Calu3 (cell line): ENCODE data around the gene NUDT6. TPM values are rescaled to one million over a fixed set of nuclear protein-coding genes. Genes with fewer than 3 reads are reported as not detected.
"Not testable (repeated sequence)": the region's sequence is repeated elsewhere in the genome, so short reads cannot be mapped to it uniquely, and the experiment has no call there.

Experiments used
- BruUV-seq: library from RNA; stranded (reverse); fragments of 400-500 nt; replicated peaks from 2 replicates; lab custom pipeline; 2021; lab: Mats Ljungman, UMichigan
- CTCF ChIA-PET: fragments of 300-600 bp; sonication (Branson Sonifier 250); formaldehyde crosslinking; loops from one replicate; lab custom pipeline; 2022; ENCODE audit warnings: antibody characterized with exemption; lab: Charles Lee
- DNase-seq: peaks from one replicate; pipeline ENCODE4 v3.0.0; 2022
- H3K27ac Mint-ChIP-seq: one replicate; pipeline ENCODE4 v1.8.0; 2022; ENCODE audit warnings: mixed read lengths; ENCODE audit not compliant: unreplicated experiment
- H3K27me3 Mint-ChIP-seq: one replicate; pipeline ENCODE4 v1.8.0; 2022; ENCODE audit warnings: mixed read lengths; ENCODE audit not compliant: unreplicated experiment
- H3K36me3 Mint-ChIP-seq: one replicate; pipeline ENCODE4 v1.8.0; 2022; ENCODE audit warnings: mild to moderate bottlenecking, moderate library complexity, mixed read lengths; ENCODE audit not compliant: insufficient read depth, unreplicated experiment
- H3K4me1 Mint-ChIP-seq: one replicate; pipeline ENCODE4 v1.8.0; 2022; ENCODE audit warnings: mild to moderate bottlenecking, low read depth, mixed read lengths; ENCODE audit not compliant: unreplicated experiment
- H3K4me3 Mint-ChIP-seq: one replicate; pipeline ENCODE4 v1.8.0; 2022; ENCODE audit warnings: mild to moderate bottlenecking, low read depth, moderate library complexity, mixed read lengths; ENCODE audit not compliant: unreplicated experiment
- H3K9me3 Mint-ChIP-seq: one replicate; pipeline ENCODE4 v1.8.0; 2022; ENCODE audit warnings: low read depth, mixed read lengths; ENCODE audit not compliant: unreplicated experiment
- CTCF ChIP-seq: fragments of 200-600 bp; IDR thresholded peaks from one replicate; pipeline ENCODE4 v1.8.0; 2022; ENCODE audit warnings: antibody characterized with exemption; ENCODE audit not compliant: unreplicated experiment
- intact Hi-C: fragments of 100-400 bp; cut with micrococcal nuclease; formaldehyde crosslinking; loops from one replicate; pipeline ENCODE4 v1.10.0; 2022; ENCODE audit not compliant: unreplicated experiment
- total RNA-seq: library from RNA; stranded (reverse); gene quantifications from 2 replicates; pipeline ENCODE4 v1.2.3, GENCODE V29; 2022

NUDT6 gene
- total RNA-seq, 1 experiment from 2014 or later: 5.4 TPM

GRCh38 chr4:122847931-122848330 is 74.5 kb downstream of the NUDT6 start:
- Mint-ChIP-seq H3K9me3 (peaks cover 2% of the 10 kb centered on the region), H3K27ac (no peak overlapping the region), H3K4me1 (peaks cover 18% of the 10 kb centered on the region), H3K36me3 (no peaks in the 10 kb centered on the region), H3K4me3 (no peak overlapping the region), H3K27me3 (no peaks in the 10 kb centered on the region)
- DNase-seq: no peak
- CTCF ChIA-PET: no interaction called here
- TF ChIP-seq CTCF: no peak
- intact Hi-C loops: no loop called here
- no TSS peak for BruUV-seq

GRCh38 chr4:122845760-122846159 is 76.6 kb downstream of the NUDT6 start:
- intact Hi-C loops: no loop called here
- no peak for TF ChIP-seq CTCF
- Mint-ChIP-seq H3K4me1 (peaks cover 22% of the 10 kb centered on the region), H3K9me3 (peaks cover 2% of the 10 kb centered on the region), H3K27ac (no peak overlapping the region), H3K27me3 (no peaks in the 10 kb centered on the region), H3K4me3 (no peak overlapping the region), H3K36me3 (no peaks in the 10 kb centered on the region)
- BruUV-seq: no TSS peak
- DNase-seq: no peak
- CTCF ChIA-PET: interaction anchor here (1.1 kb wide), 1 partner anchor 10 kb away, joined by 4 read pairs; no protein-coding TSS in a partner anchor

GRCh38 chr4:122845066-122845465 is 77.3 kb downstream of the NUDT6 start:
- CTCF ChIA-PET: interaction anchor here (1.1 kb wide), 1 partner anchor 10 kb away, joined by 4 read pairs; no protein-coding TSS in a partner anchor
- Mint-ChIP-seq H3K4me3 (no peak overlapping the region), H3K4me1 (peaks cover 22% of the 10 kb centered on the region), H3K9me3 (peaks cover 2% of the 10 kb centered on the region), H3K27ac (no peak overlapping the region), H3K27me3 (no peaks in the 10 kb centered on the region), H3K36me3 (peaks cover 3% of the 10 kb centered on the region)
- intact Hi-C loops: no loop called here
- BruUV-seq: no TSS peak
- no peak for TF ChIP-seq CTCF
- DNase-seq: no peak

- H3K4me3 Mint-ChIP-seq, CTCF ChIA-PET, intact Hi-C loops, H3K27ac Mint-ChIP-seq, BruUV-seq, H3K9me3 Mint-ChIP-seq, H3K36me3 Mint-ChIP-seq, H3K27me3 Mint-ChIP-seq, DNase-seq: not testable (repeated sequence)
- H3K4me1 Mint-ChIP-seq: peaks cover 22% of the 10 kb centered on the region
These were observed 78.0 kb downstream of the NUDT6 start for GRCh38 chr4:122844391-122844790.

- Mint-ChIP-seq H3K4me3 (no peak overlapping the region), H3K27ac (no peak overlapping the region)
These were observed 79.3 kb downstream of the NUDT6 start for GRCh38 chr4:122842984-122843531.

More at GRCh38 chr4:122842984-122843531, 79.3 kb downstream of the NUDT6 start:
- TF ChIP-seq CTCF: no peak
- DNase-seq: no peak
- peaks cover 5% of the 10 kb centered on the region for H3K36me3 Mint-ChIP-seq
- H3K27me3 Mint-ChIP-seq: no peaks in the 10 kb centered on the region
- CTCF ChIA-PET: no interaction called here
- intact Hi-C loops: no loop called here
- H3K9me3 Mint-ChIP-seq: peaks cover 2% of the 10 kb centered on the region
- no TSS peak for BruUV-seq
- peaks cover 22% of the 10 kb centered on the region for H3K4me1 Mint-ChIP-seq
